ENCODE data around the gene CNTNAP5.

- TF ChIP-seq, protein P1, sequence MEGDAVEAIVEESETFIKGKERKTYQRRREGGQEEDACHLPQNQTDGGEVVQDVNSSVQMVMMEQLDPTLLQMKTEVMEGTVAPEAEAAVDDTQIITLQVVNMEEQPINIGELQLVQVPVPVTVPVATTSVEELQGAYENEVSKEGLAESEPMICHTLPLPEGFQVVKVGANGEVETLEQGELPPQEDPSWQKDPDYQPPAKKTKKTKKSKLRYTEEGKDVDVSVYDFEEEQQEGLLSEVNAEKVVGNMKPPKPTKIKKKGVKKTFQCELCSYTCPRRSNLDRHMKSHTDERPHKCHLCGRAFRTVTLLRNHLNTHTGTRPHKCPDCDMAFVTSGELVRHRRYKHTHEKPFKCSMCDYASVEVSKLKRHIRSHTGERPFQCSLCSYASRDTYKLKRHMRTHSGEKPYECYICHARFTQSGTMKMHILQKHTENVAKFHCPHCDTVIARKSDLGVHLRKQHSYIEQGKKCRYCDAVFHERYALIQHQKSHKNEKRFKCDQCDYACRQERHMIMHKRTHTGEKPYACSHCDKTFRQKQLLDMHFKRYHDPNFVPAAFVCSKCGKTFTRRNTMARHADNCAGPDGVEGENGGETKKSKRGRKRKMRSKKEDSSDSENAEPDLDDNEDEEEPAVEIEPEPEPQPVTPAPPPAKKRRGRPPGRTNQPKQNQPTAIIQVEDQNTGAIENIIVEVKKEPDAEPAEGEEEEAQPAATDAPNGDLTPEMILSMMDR (IDR thresholded peaks at IDR 0.05) = no peak
- TF ChIP-seq ZFX (IDR thresholded peaks at IDR 0.05; ENCODE audit: borderline replicate concordance) = no peak
These were observed 283.4 kb downstream of the CNTNAP5 start for GRCh38 chr2:124308319-124309062.
